ENCODE data around the gene LRP5.

LRP5 gene

GRCh38 chr11:68370211-68371111, 58.1 kb downstream of the LRP5 start:
- H3K4me3 ChIP-seq (ENCODE audit: low read length), result no peak overlapping the region
- H3K4me1 ChIP-seq (ENCODE audit: insufficient read depth, low read length), result no peaks in the 10 kb centered on the region
- H3K9me3 ChIP-seq (ENCODE audit: insufficient read depth, low read depth, low read length), result no peaks in the 10 kb centered on the region
- 91% methylated on average over 23 of the region's 23 CpGs for WGBS
- H3K27me3 ChIP-seq (ENCODE audit: insufficient read depth, low read length), result no peaks in the 10 kb centered on the region
- H3K27ac ChIP-seq (ENCODE audit: low read depth, low read length), result no peak overlapping the region
- peaks cover 15% of the 10 kb centered on the region; the same call in 1 of the 2 replicates for H3K36me3 ChIP-seq (ENCODE audit: insufficient read depth, low read length)
- H3K9ac ChIP-seq (ENCODE audit: low read depth, low read length), result no peak overlapping the region

DNA sequence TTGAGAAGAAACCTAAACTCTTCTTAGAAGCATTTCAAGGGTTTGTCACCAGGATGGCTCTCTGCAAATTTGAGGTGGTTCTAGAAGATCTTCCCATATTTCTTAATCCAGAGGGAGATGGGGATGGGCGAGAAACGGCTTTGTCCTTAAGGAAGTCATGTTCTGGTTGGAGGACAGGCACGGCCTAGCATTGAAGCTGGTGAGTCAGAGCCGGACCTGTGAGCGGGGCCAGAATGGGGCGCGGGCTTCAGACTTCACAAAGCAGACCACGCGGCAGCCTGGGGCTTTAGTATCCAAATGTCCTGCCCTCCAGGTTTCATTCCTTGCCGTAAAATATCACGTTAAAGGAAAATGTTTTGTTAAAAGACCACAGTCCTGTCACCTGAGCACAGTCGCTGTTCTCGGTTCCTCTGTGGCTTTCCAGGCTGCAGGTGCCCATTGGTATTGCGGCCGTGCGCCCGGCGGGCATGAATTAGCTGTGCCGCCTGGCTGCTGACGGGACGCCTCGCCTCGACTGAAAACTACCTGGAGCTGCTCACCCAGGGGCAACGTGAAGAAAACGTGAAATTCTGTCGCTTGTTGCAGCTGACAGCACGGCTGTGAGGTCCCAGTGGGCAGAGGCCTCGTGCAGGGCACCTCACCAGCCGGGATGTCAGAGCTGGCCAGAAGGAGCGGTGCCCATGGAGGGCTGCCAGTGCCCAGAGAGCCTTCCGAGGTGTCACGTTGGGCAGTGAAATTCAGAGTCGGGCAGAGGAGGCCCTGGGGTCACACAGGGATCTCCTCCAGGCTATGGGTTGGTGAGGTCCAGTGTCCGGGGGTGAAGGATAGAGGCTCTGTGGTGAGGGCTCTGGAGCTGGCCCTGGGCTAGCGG, 59.0 kb downstream of the LRP5 start:
- peaks cover 14% of the 10 kb centered on the region; the same call in 1 of the 2 replicates for H3K36me3 ChIP-seq (ENCODE audit: insufficient read depth, low read length)
- no peaks in the 10 kb centered on the region for H3K9me3 ChIP-seq (ENCODE audit: insufficient read depth, low read depth, low read length)
- 96% methylated on average over 35 of the region's 35 CpGs for WGBS
- no peak overlapping the region for H3K9ac ChIP-seq (ENCODE audit: low read depth, low read length)
- no peak overlapping the region for H3K27ac ChIP-seq (ENCODE audit: low read depth, low read length)
- H3K4me3 ChIP-seq (ENCODE audit: low read length), result no peak overlapping the region
- H3K4me1 ChIP-seq (ENCODE audit: insufficient read depth, low read length), result no peaks in the 10 kb centered on the region
- no peaks in the 10 kb centered on the region for H3K27me3 ChIP-seq (ENCODE audit: insufficient read depth, low read length)

DNA sequence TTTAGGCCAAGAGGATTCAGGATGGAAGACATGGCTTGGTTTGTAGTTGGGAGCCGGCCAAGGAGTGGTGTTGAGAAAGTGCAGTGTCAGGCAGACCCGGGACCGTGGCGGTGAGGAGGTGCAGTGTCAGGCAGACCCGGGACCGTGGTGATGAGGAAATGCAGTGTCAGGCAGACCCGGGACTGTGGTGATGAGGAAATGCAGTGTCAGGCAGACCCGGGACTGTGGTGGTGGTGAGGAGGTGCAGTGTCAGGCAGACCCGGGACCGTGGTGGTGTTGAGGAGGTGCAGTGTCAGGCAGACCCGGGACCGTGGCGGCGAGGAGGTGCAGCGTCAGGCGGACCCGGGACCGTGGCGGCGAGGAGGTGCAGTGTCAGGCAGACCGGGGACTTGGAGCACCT, 59.7 kb downstream of the LRP5 start:
- 92% methylated on average over 21 of the region's 21 CpGs for WGBS
- H3K4me1 ChIP-seq (ENCODE audit: insufficient read depth, low read length), result no peaks in the 10 kb centered on the region
- H3K27me3 ChIP-seq (ENCODE audit: insufficient read depth, low read length), result no peaks in the 10 kb centered on the region
- no peak overlapping the region for H3K9ac ChIP-seq (ENCODE audit: low read depth, low read length)
- H3K4me3 ChIP-seq (ENCODE audit: low read length), result no peak overlapping the region
- no peaks in the 10 kb centered on the region for H3K9me3 ChIP-seq (ENCODE audit: insufficient read depth, low read depth, low read length)
- H3K36me3 ChIP-seq (ENCODE audit: insufficient read depth, low read length), result peaks cover 10% of the 10 kb centered on the region; the same call in 1 of the 2 replicates
- H3K27ac ChIP-seq (ENCODE audit: low read depth, low read length), result no peak overlapping the region

DNA sequence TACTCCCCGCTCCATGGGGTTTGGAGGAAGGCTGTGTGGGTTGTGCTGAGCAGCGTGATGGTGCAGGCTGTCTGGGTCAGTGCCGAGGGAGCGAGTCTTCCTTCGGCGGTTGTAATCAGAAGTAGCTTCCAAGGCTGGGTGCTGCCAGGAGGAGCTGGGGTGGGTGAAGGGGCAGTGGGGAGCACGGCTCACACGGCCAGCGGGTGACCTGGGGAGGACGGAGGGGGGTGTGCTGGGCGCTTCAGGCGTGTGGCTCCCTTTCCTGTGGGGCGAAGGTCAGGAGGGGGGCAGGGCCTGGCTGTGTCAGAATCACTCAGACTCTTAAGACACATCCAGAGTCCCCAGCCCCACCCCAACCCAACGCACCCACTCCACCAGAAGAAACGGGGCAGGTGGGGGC, 60.2 kb downstream of the LRP5 start:
- peaks cover 8% of the 10 kb centered on the region; the same call in 1 of the 2 replicates for H3K36me3 ChIP-seq (ENCODE audit: insufficient read depth, low read length)
- H3K4me1 ChIP-seq (ENCODE audit: insufficient read depth, low read length), result no peaks in the 10 kb centered on the region
- H3K9me3 ChIP-seq (ENCODE audit: insufficient read depth, low read depth, low read length), result no peaks in the 10 kb centered on the region
- no peaks in the 10 kb centered on the region for H3K27me3 ChIP-seq (ENCODE audit: insufficient read depth, low read length)
- no peak overlapping the region for H3K9ac ChIP-seq (ENCODE audit: low read depth, low read length)
- WGBS, result 97% methylated on average over 13 of the region's 15 CpGs
- no peak overlapping the region for H3K27ac ChIP-seq (ENCODE audit: low read depth, low read length)
- no peak overlapping the region for H3K4me3 ChIP-seq (ENCODE audit: low read length)

DNA sequence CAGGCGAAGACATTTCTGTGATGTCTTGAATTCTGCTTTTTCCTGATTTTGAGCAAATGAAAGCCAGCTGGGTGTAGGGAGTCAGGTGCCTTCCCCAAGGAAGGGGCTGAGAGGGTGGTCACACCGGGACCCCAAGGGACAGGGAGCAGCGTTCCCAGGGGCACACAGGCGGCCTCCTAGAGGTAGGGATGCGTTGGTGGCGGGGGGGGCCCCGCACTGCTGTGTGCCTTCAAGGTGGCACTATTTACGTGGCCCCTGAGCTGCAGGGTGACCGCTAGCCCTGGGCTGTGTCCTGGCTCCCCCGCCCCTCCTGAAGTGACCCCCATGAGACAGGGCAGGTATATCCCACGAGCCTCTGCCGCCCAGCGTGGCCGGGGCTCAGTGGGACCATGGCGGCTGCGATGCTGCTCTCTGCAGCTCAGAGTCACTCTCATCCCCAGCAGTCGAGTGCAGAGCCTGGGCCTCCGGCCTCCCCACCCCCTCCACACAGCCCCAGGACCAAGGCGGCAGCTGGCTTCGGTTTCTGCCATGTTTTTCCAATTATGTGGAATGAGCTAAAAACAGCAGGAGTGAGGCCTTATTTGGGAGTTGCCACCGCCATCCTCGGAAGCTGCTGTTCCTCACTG, 60.9 kb downstream of the LRP5 start:
- Histone ChIP-seq H3K4me1 (ENCODE audit: insufficient read depth, low read length) (no peaks in the 10 kb centered on the region), H3K9ac (ENCODE audit: low read depth, low read length) (no peak overlapping the region)
- 86% methylated on average over 22 of the region's 22 CpGs for WGBS

DNA sequence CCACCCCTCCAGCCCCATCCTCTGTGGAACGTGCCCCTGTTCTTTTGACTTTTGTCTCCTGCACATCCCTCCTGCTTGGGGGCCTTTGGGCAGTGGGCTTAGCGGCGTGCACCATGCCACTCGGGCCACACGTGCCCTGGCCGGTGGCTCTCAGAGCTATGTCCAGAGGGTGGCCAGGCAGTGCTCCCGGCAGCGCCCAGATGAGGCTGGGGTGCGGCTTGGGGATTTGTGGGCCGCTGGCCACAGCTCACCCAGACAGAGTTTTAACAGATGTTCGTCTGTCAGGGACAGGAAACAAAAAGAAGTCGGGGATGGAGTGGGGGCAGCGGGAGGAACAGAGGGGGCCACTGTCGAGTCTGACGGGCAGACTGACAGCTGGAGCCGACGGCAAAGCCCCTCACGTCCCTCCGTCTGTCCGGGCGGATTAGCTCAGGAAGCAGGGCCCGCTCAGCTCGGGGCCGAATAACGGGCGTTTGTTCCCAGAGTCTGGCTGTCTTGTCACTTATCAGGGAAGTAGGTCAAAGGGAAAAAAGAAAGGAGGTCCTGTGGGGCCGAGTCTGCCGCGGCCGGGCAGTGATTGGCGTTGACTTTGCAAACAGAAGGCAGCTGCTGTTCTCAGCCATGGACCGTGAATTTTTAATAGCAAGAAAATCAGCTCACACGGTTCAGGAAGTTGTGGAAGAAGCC, 61.6 kb downstream of the LRP5 start:
- H3K4me3 ChIP-seq (ENCODE audit: low read length), result no peak overlapping the region
- H3K4me1 ChIP-seq (ENCODE audit: insufficient read depth, low read length), result no peaks in the 10 kb centered on the region
- H3K27me3 ChIP-seq (ENCODE audit: insufficient read depth, low read length), result no peaks in the 10 kb centered on the region
- WGBS, result 84% methylated on average over 33 of the region's 33 CpGs
- peaks cover 4% of the 10 kb centered on the region; the same call in 1 of the 2 replicates for H3K36me3 ChIP-seq (ENCODE audit: insufficient read depth, low read length)
- H3K27ac ChIP-seq (ENCODE audit: low read depth, low read length), result no peak overlapping the region
- no peaks in the 10 kb centered on the region for H3K9me3 ChIP-seq (ENCODE audit: insufficient read depth, low read depth, low read length)
- no peak overlapping the region for H3K9ac ChIP-seq (ENCODE audit: low read depth, low read length)

More for the DNA sequence above, 60.9 kb downstream of the LRP5 start:
- Histone ChIP-seq H3K27ac (ENCODE audit: low read depth, low read length) (no peak overlapping the region), H3K9me3 (ENCODE audit: insufficient read depth, low read depth, low read length) (no peaks in the 10 kb centered on the region), H3K27me3 (ENCODE audit: insufficient read depth, low read length) (no peaks in the 10 kb centered on the region), H3K36me3 (ENCODE audit: insufficient read depth, low read length) (peaks cover 4% of the 10 kb centered on the region; the same call in 1 of the 2 replicates), H3K4me3 (ENCODE audit: low read length) (no peak overlapping the region)

GRCh38 chr11:68374531-68374930, 62.1 kb downstream of the LRP5 start:
- Histone ChIP-seq H3K4me3 (ENCODE audit: low read length) (no peak overlapping the region), H3K36me3 (ENCODE audit: insufficient read depth, low read length) (peaks cover 4% of the 10 kb centered on the region; the same call in 1 of the 2 replicates), H3K27me3 (ENCODE audit: insufficient read depth, low read length) (no peaks in the 10 kb centered on the region), H3K4me1 (ENCODE audit: insufficient read depth, low read length) (no peaks in the 10 kb centered on the region), H3K27ac (ENCODE audit: low read depth, low read length) (no peak overlapping the region), H3K9ac (ENCODE audit: low read depth, low read length) (no peak overlapping the region), H3K9me3 (ENCODE audit: insufficient read depth, low read depth, low read length) (no peaks in the 10 kb centered on the region)
- 92% methylated on average over 12 of the region's 12 CpGs for WGBS

DNA sequence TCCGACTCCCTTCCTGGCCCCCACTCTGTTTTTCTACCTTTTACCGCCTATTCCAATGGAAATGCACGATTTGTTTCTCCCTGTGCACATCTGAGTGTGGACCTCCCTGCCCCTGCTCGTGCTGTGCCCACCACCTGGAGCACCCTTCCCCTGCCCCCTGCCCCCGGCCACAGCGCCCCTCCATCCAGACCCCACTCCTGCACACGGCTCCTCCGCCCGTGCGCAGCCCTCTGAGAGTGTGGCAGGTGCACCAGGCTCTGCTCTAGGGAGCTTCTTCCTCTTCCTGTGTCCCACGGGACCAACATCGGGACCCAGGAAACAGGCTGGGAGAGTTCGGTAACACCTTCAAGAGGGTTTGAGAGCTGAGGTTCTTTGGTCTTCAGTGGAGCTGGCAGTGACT, 62.9 kb downstream of the LRP5 start:
- Histone ChIP-seq H3K9me3 (ENCODE audit: insufficient read depth, low read depth, low read length) (no peaks in the 10 kb centered on the region), H3K27me3 (ENCODE audit: insufficient read depth, low read length) (no peaks in the 10 kb centered on the region), H3K9ac (ENCODE audit: low read depth, low read length) (no peak overlapping the region), H3K4me1 (ENCODE audit: insufficient read depth, low read length) (0 out of 2 replicates have a peak, but pooled peaks cover 4% of the 10 kb centered on the region), H3K36me3 (ENCODE audit: insufficient read depth, low read length) (peaks cover 4% of the 10 kb centered on the region; the same call in 1 of the 2 replicates), H3K4me3 (ENCODE audit: low read length) (no peak overlapping the region), H3K27ac (ENCODE audit: low read depth, low read length) (no peak overlapping the region)
- 95% methylated on average over 13 of the region's 13 CpGs for WGBS

DNA sequence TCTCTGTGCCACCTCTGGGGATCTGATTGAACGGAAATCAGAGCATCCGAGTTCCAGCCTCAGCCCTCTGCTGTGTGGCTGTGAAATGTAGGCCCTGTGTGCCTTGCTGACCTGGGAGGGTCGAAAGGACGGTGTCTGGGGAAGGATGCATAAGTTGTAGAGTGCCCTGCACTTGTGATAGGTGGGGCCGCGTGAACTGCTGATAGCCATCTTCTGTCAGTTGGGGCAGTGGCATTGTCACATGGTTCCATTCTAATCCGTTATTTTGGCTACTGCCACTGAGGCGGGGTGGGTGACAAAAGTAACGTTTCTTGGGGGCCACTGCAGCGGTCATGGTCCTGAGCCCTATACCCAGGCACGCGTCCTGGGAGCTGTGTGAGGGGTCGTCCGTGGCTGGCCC, 63.4 kb downstream of the LRP5 start:
- 96% methylated on average over 14 of the region's 14 CpGs for WGBS
- Histone ChIP-seq H3K4me1 (ENCODE audit: insufficient read depth, low read length) (0 out of 2 replicates have a peak, but pooled peaks cover 4% of the 10 kb centered on the region), H3K27ac (ENCODE audit: low read depth, low read length) (no peak overlapping the region)

GRCh38 chr11:68377389-68377795, 65.0 kb downstream of the LRP5 start:
- H3K9me3 ChIP-seq (ENCODE audit: insufficient read depth, low read depth, low read length), result no peaks in the 10 kb centered on the region
- 0 out of 2 replicates have a peak, but pooled peaks cover 4% of the 10 kb centered on the region for H3K4me1 ChIP-seq (ENCODE audit: insufficient read depth, low read length)
- no peak overlapping the region for H3K27ac ChIP-seq (ENCODE audit: low read depth, low read length)
- no peak overlapping the region for H3K4me3 ChIP-seq (ENCODE audit: low read length)
- H3K27me3 ChIP-seq (ENCODE audit: insufficient read depth, low read length), result no peaks in the 10 kb centered on the region
- 95% methylated on average over 12 of the region's 12 CpGs for WGBS
- no peak overlapping the region for H3K9ac ChIP-seq (ENCODE audit: low read depth, low read length)
- no peaks in the 10 kb centered on the region for H3K36me3 ChIP-seq (ENCODE audit: insufficient read depth, low read length)

More for the DNA sequence above, 63.4 kb downstream of the LRP5 start:
- H3K36me3 ChIP-seq (ENCODE audit: insufficient read depth, low read length), result peaks cover 4% of the 10 kb centered on the region; the same call in 1 of the 2 replicates
- no peaks in the 10 kb centered on the region for H3K27me3 ChIP-seq (ENCODE audit: insufficient read depth, low read length)
- H3K9me3 ChIP-seq (ENCODE audit: insufficient read depth, low read depth, low read length), result no peaks in the 10 kb centered on the region
- no peak overlapping the region for H3K9ac ChIP-seq (ENCODE audit: low read depth, low read length)
- H3K4me3 ChIP-seq (ENCODE audit: low read length), result no peak overlapping the region
